GM12878 (cell line): Measurements from ENCODE around the gene ALX4. TPM values are rescaled to one million over a fixed set of nuclear protein-coding genes. Genes with fewer than 3 reads are reported as not detected.

ENCODE experiments used
- ATAC-seq: fragments of 200-7000 bp; cut with Tn5 transposase; 3 replicates; pipeline ENCODE4 v1.9.1; 2020; ENCODE audit warnings: mild to moderate bottlenecking, moderate library complexity
- BruUV-seq: library from RNA; stranded (reverse); fragments of 400-500 nt; replicated peaks from 2 replicates; lab custom pipeline; 2021; lab: Mats Ljungman, UMichigan
- CTCF ChIA-PET: fragments of 300-600 bp; sonication (Branson Sonifier 250); formaldehyde crosslinking; extraction: SDS; loops from one replicate; lab custom pipeline; 2021; ENCODE audit warnings: inconsistent platforms; lab: Yijun Ruan, JAX
- POLR2A ChIA-PET: fragments of 350-600 bp; formaldehyde crosslinking; extraction: SDS; loops from one replicate; lab custom pipeline; 2021; ENCODE audit warnings: inconsistent platforms; lab: Charles Lee
- RAD21 ChIA-PET: fragments of 300-600 bp; sonication (Branson Sonifier 250); formaldehyde crosslinking; loops from one replicate; lab custom pipeline; 2023; ENCODE audit warnings: antibody characterized with exemption; ENCODE audit not compliant: unreplicated experiment; lab: Charles Lee
- SMC1A ChIA-PET: fragments of 300-600 bp; sonication (Branson Sonifier 250); formaldehyde crosslinking; loops from one replicate; lab custom pipeline; 2023; ENCODE audit not compliant: unreplicated experiment, uncharacterized antibody; lab: Charles Lee
- DNase-seq: peaks from one replicate; pipeline ENCODE4 v3.0.0-alpha.2; 2011; ENCODE audit warnings: low read depth, low spot score
- FAIRE-seq: peaks from 3 replicates; lab custom pipeline; 2011; peaks lifted over from hg19 to GRCh38; lab: Jason Lieb, UNC
- H2AFZ ChIP-seq: 2 replicates; pipeline ENCODE4 v1.6.0; 2011; ENCODE audit warnings: low read depth, low read length, control low read depth; ENCODE audit not compliant: control insufficient read depth
- H3K27ac ChIP-seq: 2 replicates; pipeline ENCODE4 v1.5.1; 2011; ENCODE audit warnings: control low read depth; ENCODE audit not compliant: control insufficient read depth, insufficient read depth
- H3K27me3 ChIP-seq, 2 experiments: replicated peaks in 1 of 2; 2 replicates each; pipeline versions ENCODE4 v1.6.0 to v1.6.1; 2011; ENCODE audit warnings: low read length in 1 of 2; ENCODE audit not compliant: control insufficient read depth in 2 of 2, insufficient read depth in 2 of 2
- H3K36me3 ChIP-seq, 2 experiments: 2 replicates each; pipeline ENCODE4 v1.5.1; 2011; ENCODE audit warnings: low read length in 1 of 2; ENCODE audit not compliant: control insufficient read depth in 2 of 2, insufficient read depth in 2 of 2
- H3K4me1 ChIP-seq: 2 replicates; pipeline ENCODE4 v1.6.1; 2011; ENCODE audit warnings: mild to moderate bottlenecking, low read length, moderate library complexity, mixed read lengths; ENCODE audit not compliant: control insufficient read depth, insufficient read depth
- H3K4me2 ChIP-seq: 2 replicates; pipeline ENCODE4 v1.6.0; 2011; ENCODE audit warnings: control low read depth; ENCODE audit not compliant: control insufficient read depth, insufficient read depth
- H3K4me3 ChIP-seq: fragments of 200-600 bp; sonication (generic); 2 replicates; pipeline ENCODE4 v1.5.1; 2016
- H3K79me2 ChIP-seq: 2 replicates; pipeline ENCODE4 v1.6.0; 2011; ENCODE audit warnings: low read length; ENCODE audit not compliant: control insufficient read depth, insufficient read depth
- H3K9ac ChIP-seq: 2 replicates; pipeline ENCODE4 v1.8.0; 2011; ENCODE audit warnings: low read length, control low read depth, mixed read lengths; ENCODE audit not compliant: control insufficient read depth, insufficient read depth
- H3K9me3 ChIP-seq: replicated peaks from 3 replicates; pipeline ENCODE4 v1.5.1; 2011; ENCODE audit warnings: mild to moderate bottlenecking, low read length; ENCODE audit not compliant: control insufficient read depth, insufficient read depth
- H4K20me1 ChIP-seq: 2 replicates; pipeline ENCODE4 v1.6.0; 2011; ENCODE audit not compliant: control insufficient read depth, insufficient read depth
- KDM1A ChIP-seq: fragments of 200-600 bp; sonication (generic); IDR thresholded peaks from 2 replicates; pipeline ENCODE4 v1.6.1; 2016; ENCODE audit warnings: borderline replicate concordance
- NBN ChIP-seq: fragments of 450-650 bp; IDR thresholded peaks from 2 replicates; pipeline ENCODE4 v1.6.1; 2016
- PAX5 ChIP-seq: IDR thresholded peaks from 2 replicates; pipeline ENCODE4 v1.6.1; 2011; ENCODE audit warnings: low read depth, low read length, borderline replicate concordance
- PKNOX1 ChIP-seq: fragments of 450-650 bp; IDR thresholded peaks from 2 replicates; pipeline ENCODE4 v1.6.1; 2016; ENCODE audit warnings: mild to moderate bottlenecking
- ZNF217 ChIP-seq: fragments of 450-650 bp; IDR thresholded peaks from 2 replicates; pipeline ENCODE4 v1.6.1; 2017; ENCODE audit warnings: antibody characterized with exemption, mild to moderate bottlenecking
- WGBS: methylation state at CpG from one replicate; pipeline ENCODE4 v1.1.6; 2016; ENCODE audit warnings: low lambda C conversion rate; ENCODE audit not compliant: insufficient replicate concordance, insufficient coverage; ENCODE audit errors: missing lambda C conversion rate; 5-methylcytosine and 5-hydroxymethylcytosine counted together
- in situ Hi-C: fragments of 300-500 bp; cut with MboI; formaldehyde crosslinking; loops from 9 replicates; pipeline ENCODE4 v1.14.3; 2018; ENCODE audit warnings: mixed read lengths
- intact Hi-C: fragments of 100-400 bp; cut with micrococcal nuclease; formaldehyde crosslinking; loops from one replicate; pipeline ENCODE4 v1.14.2; 2022; ENCODE audit not compliant: unreplicated experiment
- polyA plus RNA-seq, 11 experiments: library from polyadenylated mRNA; depleted of rRNA in 4 of 11; unstranded in 6 of 11; stranded (reverse) in 5 of 11; fragments of >200 nt; fragmentation: Nextera tagmentation in 4 of 11; fragmentation: Illumina TruSeq in 1 of 11; extraction: Ambion mirVana in 4 of 11; extraction: Trizol in 1 of 11; gene quantifications; 1 replicate in 1 of 11; 2 replicates in 10 of 11; pipeline versions ENCODE4 v1.2.1 to v1.2.3, GENCODE V29; 2011 to 2016; ENCODE audit warnings: inconsistent platforms in 2 of 11, missing spikeins in 2 of 11, low read depth in 1 of 11
- total RNA-seq, 4 experiments: library from RNA; depleted of rRNA in 3 of 4; stranded (reverse); fragments of >200 nt in 3 of 4; fragmentation: Illumina TruSeq in 1 of 4; extraction: Trizol in 1 of 4; gene quantifications; 2 replicates each; pipeline versions ENCODE4 v1.2.1 to v1.2.3, GENCODE V29; 2013 to 2021

The ALX4 gene
- total and polyA plus RNA-seq, 10 of the 15 experiments (the other 5 are each of a cell fraction or from before 2014, with no cell fraction given) = not detected

- ChIA-PET SMC1A (no interaction called here), CTCF (no interaction called here), RAD21 (no interaction called here), POLR2A (no interaction called here)
- intact Hi-C loops (no loop called here), in situ Hi-C loops (no loop called here)
- Histone ChIP-seq H3K4me2 (no peak overlapping the region), H3K9ac (no peak overlapping the region), H4K20me1 (no peaks in the 10 kb centered on the region), H3K9me3 (no peaks in the 10 kb centered on the region), H3K79me2 (no peaks in the 10 kb centered on the region), H3K27ac (no peak overlapping the region), H3K27me3 (peaks cover 1 to 5% of the 10 kb centered on the region in 2 experiments), H2AFZ (no peak overlapping the region), H3K4me1 (no peaks in the 10 kb centered on the region), H3K4me3 (no peak overlapping the region), H3K36me3 (no peaks in the 10 kb centered on the region)
- TF ChIP-seq PKNOX1 = no peak
- no peak for TF ChIP-seq ZNF217
- no peak for TF ChIP-seq KDM1A
- DNase-seq (no peak), FAIRE-seq (no peak), ATAC-seq (no peak)
- BruUV-seq = no TSS peak
- WGBS = 32% methylated on average over 5 of the region's 5 CpGs
These were observed 30.7 kb upstream of the ALX4 start for GRCh38 chr11:44340656-44341055.

- Histone ChIP-seq H3K9me3 (no peaks in the 10 kb centered on the region), H3K4me1 (no peaks in the 10 kb centered on the region), H3K4me2 (no peak overlapping the region), H3K36me3 (no peaks in the 10 kb centered on the region)
- DNase-seq (no peak), ATAC-seq (no peak)
- RAD21 ChIA-PET = no interaction called here
- POLR2A ChIA-PET = no interaction called here
- TF ChIP-seq NBN (no peak), PAX5 (no peak)
- TF ChIP-seq, all 136 proteins: peak for 0
- intact Hi-C loops = no loop called here
- CTCF ChIA-PET = no interaction called here
- Histone ChIP-seq H4K20me1 (no peaks in the 10 kb centered on the region), H3K27ac (no peak overlapping the region), H3K4me3 (no peak overlapping the region), H3K79me2 (no peaks in the 10 kb centered on the region), H2AFZ (no peak overlapping the region), H3K9ac (no peak overlapping the region), H3K27me3 (peaks cover 0 to 1% of the 10 kb centered on the region in 2 experiments)
- in situ Hi-C loops = no loop called here
- 22% methylated on average over 4 of the region's 4 CpGs for WGBS
- FAIRE-seq = no peak
- BruUV-seq = no TSS peak
- SMC1A ChIA-PET = no interaction called here
These were observed 29.6 kb upstream of the ALX4 start for GRCh38 chr11:44339530-44339883.
